Measurements from ENCODE around the gene ARL17B.
"Not testable (repeated sequence)": the region's sequence is repeated elsewhere in the genome, so short reads cannot be mapped to it uniquely, and the experiment has no call there.

Gene ARL17B

GRCh38 chr17:46361755-46362154 is at the start of gene ARL17B:
Gene ARL17B (minus strand): TSS chr17:46361766. CDS start chr17:46358397, 3,369 bp downstream.
- peak; percentile 97 for FAIRE-seq

GRCh38 chr17:46409864-46410263 is 48.3 kb upstream of the ARL17B start:
- not testable (repeated sequence) for FAIRE-seq

- FAIRE-seq: not testable (repeated sequence)
Observed at GRCh38 chr17:46407155-46407554, 45.6 kb upstream of the ARL17B start.

- not testable (repeated sequence) for FAIRE-seq
Observed at GRCh38 chr17:46401033-46401787, 39.6 kb upstream of the ARL17B start.

GRCh38 chr17:46400543-46400942 is 39.0 kb upstream of the ARL17B start:
- FAIRE-seq: not testable (repeated sequence)

- not testable (repeated sequence) for FAIRE-seq
Observed at GRCh38 chr17:46399993-46400392, 38.4 kb upstream of the ARL17B start.

GRCh38 chr17:46396292-46396691 is 34.7 kb upstream of the ARL17B start:
- not testable (repeated sequence) for FAIRE-seq

GRCh38 chr17:46393702-46394101 is 32.1 kb upstream of the ARL17B start:
- not testable (repeated sequence) for FAIRE-seq

DNA sequence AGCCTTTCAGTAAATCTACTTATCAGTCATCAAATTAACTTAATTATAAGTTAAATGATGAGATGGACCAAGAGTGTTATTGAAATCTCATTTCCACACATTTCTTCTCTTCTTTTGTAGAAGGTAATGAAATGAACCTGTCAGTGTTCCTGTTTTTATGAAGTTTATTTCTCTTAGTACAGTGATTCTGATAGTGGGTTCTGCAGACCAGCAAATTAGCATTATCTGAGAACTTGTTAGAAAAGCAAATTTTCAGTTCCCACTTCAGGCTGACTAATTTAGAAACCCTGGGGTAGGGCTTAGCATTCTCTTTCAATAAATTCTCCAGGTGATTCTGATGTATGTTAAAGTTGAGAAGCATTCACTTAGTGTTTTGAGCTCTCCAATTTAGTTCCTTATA is 23.9 kb upstream of the ARL17B start:
- FAIRE-seq: not testable (repeated sequence)

DNA sequence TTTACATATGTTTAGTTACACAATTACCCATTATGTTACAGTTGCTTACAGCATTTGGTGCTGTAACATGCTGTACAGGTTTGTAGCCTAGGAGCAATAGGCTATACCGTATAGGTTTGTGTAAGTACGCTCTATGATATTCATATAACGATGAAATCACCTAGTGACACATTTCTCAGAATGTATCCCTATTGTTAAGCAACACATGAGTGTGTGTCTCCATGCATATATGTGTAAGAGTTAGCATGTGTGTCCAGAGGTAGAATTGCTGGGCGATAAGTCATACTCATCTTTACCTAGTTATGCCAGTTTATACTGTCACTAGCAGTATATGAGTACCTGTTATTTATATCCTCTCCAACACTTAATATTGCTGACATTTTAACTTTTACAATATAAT is 21.6 kb upstream of the ARL17B start:
- FAIRE-seq: not testable (repeated sequence)

GRCh38 chr17:46373418-46373817 is 11.9 kb upstream of the ARL17B start:
- FAIRE-seq: not testable (repeated sequence)

DNA sequence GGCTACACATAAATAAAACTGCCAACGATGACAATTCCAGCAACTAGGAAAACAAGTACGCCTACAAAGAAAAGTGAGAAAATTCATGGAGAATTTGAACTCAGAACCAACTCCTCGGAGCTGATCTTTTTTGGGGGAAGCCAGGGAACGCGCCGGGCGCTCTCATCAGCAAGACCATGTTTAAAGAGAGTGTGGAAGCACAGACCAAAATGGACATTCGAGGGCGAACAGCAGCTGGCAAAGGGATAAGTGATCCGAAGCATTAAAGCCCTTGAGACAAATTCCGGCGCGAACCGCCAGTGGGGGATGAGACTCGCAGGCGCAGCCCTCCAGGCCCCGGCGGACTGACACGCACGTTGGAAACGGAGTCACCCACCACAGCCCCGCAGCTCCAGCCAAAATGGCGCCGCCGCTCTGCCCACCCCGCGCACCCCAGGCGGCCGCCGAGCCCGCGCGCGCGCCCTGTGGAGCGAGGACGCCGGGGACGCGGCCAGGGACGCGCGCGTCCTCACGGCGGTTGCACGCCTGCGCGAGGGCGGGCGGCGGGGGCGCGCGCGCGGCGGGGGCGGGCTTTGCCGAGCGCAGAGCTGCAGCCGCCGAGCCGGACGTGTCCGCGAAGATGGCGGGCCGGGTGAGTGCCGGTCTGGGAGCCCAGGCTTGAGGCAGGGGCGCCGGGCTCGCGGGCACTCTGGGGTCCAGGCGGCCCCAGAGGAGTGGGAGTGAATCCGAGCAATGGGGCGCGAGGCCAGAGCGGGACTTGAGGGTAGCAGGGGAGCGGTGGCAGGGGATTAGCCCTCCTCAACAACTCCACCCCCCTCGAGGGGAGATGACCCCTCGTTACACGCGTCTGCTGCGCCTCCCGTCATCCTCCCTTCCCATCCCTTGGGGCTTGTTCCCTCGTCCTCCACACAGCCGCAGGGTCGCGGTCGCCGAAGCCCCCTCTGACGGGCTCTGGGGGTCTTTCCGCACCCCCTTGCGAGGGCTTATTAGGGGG is 11.0 kb upstream of the ARL17B start:
- FAIRE-seq: not testable (repeated sequence)

- FAIRE-seq: not testable (repeated sequence)
Observed at GRCh38 chr17:46367520-46367919, 6.0 kb upstream of the ARL17B start.

- not testable (repeated sequence) for FAIRE-seq
Observed at GRCh38 chr17:46361145-46361735, 326 bp downstream of the ARL17B start.

- FAIRE-seq: not testable (repeated sequence)
Observed at GRCh38 chr17:46353856-46354255, 7.7 kb downstream of the ARL17B start.

DNA sequence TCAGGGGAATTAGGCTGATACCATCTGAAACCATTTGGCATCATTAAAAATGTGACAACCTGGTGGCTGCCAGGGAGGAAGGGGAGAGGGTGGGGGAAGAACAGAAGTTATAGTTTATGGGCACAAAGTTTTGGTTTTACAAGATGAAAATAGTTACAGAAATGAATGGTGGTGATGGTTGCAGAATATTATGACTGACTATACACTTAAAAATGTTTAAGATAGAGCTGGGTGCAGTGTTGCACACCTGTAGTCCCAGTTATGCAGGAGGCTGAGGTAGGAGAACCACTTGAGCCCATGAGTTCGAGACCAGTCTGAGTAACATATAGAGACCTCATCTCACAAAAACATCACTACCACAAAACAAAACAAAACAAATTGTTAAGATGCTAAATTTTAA is 12.5 kb downstream of the ARL17B start:
- FAIRE-seq: not testable (repeated sequence)

GRCh38 chr17:46348345-46348744 is 13.2 kb downstream of the ARL17B start:
- FAIRE-seq: not testable (repeated sequence)

- FAIRE-seq: not testable (repeated sequence)
Observed at GRCh38 chr17:46342131-46342530, 19.4 kb downstream of the ARL17B start.

GRCh38 chr17:46341220-46341619 is 20.3 kb downstream of the ARL17B start:
- not testable (repeated sequence) for FAIRE-seq

DNA sequence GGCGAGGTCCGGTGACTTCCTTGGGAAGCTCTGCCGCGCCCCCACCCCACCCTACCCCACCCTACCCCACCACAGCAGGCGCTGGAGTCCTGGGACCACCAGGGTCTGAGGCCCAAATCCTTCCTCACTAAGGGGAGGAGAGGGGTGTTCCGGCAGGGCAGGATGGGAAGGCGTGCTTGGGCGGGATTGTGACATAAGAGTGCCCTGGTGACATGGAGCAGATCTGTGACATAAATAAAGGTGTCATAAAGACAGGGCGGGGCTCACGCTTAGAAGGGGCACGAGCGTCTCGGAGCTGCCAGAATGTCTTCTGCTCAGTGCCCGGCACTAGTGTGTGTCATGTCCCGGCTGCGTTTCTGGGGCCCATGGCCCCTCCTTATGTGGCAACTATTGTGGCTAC is 66.7 kb downstream of the ARL17B start, which contains the start of gene LRRC37A:
Gene LRRC37A, plus strand, starts transcription at position 301 of the 400 bp plus-strand sequence. Its CDS starts 3 bp downstream, at position 304.
- not testable (repeated sequence) for FAIRE-seq

- not testable (repeated sequence) for FAIRE-seq
Observed at GRCh38 chr17:46291618-46292017, 69.9 kb downstream of the ARL17B start.

GRCh38 chr17:46290906-46291546 is 70.5 kb downstream of the ARL17B start:
- FAIRE-seq: not testable (repeated sequence)
